HG02840 (cell line): ENCODE data around the gene TPM1.
"Not testable (repeated sequence)": the region's sequence is repeated elsewhere in the genome, so short reads cannot be mapped to it uniquely, and the experiment has no call there.

Experiments used
- ATAC-seq: cut with Tn5 transposase; IDR thresholded peaks from one replicate; pipeline ENCODE4 v1.9.1; 2021; ENCODE audit warnings: mild to moderate bottlenecking, moderate library complexity, moderate number of reproducible peaks; ENCODE audit not compliant: unreplicated experiment, low FRiP score

The TPM1 gene

DNA sequence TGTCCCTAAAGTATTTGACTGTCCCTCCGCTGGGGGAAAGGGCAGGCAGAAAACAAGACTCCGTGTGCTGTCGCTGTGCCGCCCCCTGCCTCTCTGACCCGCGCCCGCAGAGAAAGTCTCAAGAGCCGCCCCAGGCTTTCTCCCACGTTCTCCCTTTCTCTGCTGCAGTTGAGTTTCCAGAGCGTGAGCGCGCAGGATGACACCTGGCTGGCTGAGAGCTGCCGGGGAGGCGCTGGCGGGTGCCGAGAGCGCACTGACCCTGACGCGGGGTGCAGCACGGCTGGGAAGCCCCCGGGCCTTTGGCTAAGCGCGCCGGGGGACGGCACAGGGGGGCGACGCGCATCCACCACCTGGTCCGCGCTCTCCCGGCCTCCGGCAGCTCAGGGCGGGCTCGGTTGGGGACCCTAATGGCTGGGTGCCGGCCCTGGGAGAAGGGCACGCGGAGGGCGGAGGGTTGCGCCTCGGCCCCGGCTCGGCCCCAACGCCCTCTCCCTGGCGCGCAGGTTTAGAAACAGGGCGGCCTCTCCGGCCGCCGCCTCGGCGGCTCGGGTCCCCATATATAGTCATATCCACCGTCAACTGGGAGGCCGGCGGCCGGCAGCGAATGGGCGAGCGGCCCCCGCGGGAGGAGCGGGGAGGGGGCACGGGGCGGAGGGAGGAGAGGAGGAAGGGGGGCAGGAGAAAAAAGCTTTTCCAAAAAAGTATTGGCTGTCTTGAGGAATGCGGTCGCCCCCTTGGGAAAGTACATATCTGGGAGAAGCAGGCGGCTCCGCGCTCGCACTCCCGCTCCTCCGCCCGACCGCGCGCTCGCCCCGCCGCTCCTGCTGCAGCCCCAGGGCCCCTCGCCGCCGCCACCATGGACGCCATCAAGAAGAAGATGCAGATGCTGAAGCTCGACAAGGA, at the start of gene TPM1:
Gene TPM1, plus strand, starts transcription at position 774 of the 903 bp plus-strand sequence. Its CDS starts 83 bp downstream, at position 857.
- no peak for ATAC-seq

DNA sequence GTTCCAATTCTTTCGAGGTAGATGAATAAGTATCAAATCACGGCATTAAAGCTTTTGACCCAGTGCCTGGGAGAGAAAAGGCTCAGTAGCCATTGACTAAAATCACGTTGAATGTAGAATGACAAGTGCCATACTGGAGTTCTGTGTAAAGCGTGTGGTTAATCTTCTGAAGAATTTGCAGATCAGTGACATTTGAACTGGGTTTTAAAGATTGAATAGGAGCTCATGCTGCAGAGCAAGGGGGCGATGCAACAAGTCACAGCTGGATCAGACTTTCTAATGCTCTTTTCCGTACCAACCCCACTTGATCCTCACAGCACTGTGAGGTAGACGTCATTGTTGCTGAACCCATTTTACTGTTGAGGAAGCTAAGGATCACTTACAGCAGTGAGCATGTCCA, 49.5 kb upstream of the TPM1 start:
- ATAC-seq = no peak

DNA sequence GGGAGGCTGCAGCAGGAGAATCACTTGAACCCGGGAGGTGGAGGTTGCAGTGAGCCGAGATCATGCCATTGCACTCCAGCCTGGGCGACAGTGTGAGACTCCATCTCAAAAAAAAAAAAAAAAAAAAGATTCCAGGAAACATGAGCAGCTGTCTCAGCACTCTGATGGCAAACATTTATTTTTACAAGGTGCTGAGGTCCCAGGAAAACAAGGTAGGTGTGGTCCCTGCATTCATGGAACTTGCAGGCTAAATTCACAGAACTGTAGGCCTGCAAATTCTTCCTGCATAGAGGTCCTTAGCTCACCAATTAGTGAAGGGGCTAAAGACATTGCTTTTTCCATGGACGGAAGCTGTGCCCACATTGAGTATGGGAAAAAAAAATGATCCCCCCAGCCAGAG, 48.9 kb upstream of the TPM1 start:
- not testable (repeated sequence) for ATAC-seq

DNA sequence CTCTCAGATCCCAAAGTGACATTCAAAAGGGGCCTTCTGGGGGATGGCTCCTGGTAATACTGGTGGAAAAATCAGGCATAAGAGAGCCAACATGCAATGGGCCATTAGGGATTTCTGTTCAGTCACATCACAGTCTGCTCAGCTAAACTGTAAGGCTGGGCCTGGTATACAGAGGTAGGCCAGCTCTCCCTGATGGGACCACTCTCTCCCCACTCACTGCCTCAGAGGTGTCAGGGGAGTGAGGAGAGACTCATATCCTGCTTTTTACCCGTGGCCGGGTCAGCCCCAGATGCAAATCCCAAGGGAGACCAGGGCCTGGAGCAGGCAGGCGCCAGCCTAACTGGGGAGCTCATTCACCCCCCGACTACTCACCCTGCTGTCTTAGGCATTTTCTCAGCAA, 48.1 kb upstream of the TPM1 start:
- no peak for ATAC-seq

DNA sequence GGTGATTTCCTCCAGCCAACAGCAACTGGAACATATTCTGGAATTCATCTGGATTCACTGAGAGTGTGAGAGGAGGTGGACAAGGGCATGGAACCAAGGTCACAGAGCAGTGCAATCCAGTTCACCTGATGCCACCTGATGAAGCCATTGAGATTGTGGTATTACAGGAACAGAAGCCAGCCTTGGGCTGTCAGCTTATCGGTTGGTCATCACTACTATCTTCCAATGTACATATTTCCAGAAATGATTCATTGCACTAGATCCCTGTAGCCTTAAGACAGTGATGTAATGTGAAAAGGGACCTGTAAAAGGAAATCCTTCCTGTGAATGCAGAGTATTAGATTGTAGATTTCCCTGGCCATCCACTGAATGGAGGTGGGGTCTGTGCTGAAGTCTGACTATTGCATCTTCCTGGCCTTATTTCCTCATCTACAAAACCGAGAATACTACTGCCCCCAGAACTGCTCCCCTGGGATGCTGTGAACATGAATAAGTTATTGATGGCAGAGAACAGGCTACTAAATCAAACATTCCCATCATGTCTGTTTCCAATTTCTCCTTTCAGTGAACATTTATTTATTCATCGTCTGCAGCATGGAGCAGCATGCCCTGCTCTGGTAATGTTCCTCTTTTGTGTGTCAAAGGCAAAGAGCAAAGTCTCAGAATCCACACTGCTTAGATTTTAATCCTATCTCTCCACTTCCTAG, 47.4 kb upstream of the TPM1 start:
- no peak for ATAC-seq

DNA sequence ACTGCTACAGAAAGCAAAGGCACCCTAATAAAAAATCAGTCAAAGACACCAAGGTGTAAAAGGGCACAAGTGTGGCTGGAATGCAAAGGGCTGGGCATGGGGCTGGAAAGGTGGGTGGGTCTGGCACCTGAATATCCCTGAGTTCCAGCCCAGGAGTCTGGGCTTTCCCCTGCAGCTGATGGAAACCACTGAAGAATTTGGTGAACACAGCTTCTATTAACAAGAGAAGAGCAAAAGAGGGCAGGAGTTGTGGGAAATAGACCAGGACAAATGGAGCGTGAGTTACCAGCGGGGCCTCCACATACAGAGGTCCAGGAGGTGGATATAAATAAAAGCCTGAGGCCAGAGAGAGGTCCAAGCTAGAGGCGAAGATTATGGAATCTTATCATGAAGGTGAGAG, 45.1 kb upstream of the TPM1 start:
- no peak for ATAC-seq

DNA sequence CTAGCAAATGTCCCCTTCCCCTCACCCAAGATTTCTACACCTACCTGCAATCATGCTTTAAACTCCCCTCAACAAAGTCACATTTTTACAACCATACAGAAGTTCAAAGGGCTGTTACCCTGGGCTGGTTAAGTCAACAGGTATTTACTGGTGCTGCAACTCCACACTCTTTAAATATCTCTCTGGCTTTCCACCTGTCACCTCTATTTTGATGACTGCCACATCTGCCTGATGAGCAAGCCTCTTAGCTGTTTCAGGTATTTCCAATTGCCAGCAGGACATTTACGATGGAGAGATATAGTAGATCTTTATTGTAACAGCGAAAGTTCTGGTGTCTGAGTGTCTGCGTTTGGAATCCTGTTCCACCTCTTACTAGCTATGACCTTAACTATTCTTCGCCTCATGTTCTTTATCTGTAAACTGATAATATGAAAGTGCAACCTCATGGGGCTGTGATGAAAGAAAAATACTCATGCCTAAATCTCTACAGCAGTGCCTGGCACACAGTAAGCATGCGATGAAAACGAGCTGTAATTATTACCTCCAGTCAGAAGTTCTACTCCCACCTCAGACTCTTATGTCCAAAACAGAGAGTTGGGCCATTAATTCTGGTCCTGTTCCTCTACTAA, 44.2 kb upstream of the TPM1 start:
- no peak for ATAC-seq

DNA sequence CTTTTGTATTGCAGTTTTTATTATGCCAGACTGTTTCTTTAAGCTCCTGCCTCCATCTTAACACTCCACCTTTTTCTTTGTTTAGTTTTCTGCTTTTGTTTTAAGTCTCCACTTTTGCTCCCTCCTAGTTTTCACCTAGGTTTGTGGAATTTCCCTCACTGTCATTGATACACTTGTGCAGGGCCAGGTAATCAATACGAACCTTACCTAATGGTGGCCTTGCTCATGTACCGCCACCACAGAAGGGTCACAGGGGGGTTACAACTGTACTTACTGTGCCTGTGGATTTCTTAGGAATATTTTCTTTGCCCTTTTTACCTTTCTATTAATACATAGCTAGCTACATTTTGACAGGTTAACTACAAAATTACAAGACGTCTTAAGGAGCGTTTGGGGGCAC, 43.4 kb upstream of the TPM1 start:
- no peak for ATAC-seq

DNA sequence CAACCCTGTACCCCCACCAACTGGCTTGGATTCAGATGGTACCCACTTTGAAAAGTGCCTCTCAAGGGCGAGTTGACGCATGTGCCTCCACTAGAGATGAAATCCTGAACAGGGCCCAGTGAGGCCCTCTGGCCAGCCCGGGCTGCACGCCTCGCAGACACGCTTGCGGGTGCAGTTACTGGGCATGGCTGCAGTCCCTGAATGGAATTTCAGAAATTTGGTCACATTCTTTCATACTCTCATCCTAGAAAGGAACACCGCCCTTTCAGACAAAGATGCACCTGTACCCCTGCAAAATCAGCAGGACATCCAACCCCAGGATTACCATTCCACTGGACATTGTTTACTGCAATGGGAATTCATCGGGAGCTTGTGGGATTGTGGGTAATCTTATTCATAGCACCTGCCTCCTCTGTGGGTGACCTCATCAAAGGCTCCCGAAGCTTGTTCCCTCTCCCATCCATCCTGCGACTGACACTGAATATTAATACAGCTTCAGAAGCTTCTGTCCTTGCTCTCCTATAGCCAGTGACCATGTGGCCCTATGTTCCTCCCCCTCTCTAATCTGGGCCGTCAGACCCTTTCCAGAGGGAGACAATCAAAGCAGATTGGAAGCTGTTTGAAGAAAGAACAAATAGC, 42.5 kb upstream of the TPM1 start:
- no peak for ATAC-seq

DNA sequence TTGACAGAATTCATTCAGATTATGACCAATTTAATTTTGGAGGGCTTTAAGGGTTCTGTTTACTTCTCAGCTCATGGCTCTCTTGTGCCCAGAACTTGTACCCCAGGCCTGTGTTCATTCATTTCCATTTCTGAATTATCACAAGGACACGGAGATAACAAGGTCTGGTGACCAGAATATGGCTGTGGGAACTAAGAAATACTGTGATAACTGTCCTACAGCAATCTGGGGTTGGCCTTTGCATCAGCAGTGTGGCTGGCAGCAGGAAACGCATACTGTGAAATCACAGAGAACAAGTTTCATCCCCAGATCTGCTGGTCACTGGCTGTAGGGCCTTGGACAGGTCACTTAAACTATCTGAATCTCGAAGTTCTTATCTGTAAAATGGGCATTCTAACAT, 41.8 kb upstream of the TPM1 start:
- no peak for ATAC-seq

DNA sequence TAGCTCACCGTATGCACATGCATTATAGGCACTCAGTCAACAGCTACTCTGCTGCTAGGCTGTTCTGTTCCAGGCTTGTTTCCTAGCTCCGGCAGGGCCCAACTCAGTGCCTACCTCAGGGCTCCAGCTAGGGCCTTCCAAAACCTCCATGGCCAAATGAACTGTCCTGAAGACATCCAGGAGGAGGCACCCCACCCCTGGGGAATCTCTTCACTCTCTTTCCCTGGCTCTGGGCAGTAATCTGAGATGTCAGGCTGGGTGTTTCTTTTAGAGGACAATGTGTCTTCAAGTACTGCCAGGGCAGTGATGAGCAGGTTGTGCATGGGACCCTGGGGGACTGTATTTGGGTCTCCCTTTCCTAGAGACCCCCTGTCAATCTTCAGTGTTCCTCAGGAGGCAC, 38.3 kb upstream of the TPM1 start:
- no peak for ATAC-seq

DNA sequence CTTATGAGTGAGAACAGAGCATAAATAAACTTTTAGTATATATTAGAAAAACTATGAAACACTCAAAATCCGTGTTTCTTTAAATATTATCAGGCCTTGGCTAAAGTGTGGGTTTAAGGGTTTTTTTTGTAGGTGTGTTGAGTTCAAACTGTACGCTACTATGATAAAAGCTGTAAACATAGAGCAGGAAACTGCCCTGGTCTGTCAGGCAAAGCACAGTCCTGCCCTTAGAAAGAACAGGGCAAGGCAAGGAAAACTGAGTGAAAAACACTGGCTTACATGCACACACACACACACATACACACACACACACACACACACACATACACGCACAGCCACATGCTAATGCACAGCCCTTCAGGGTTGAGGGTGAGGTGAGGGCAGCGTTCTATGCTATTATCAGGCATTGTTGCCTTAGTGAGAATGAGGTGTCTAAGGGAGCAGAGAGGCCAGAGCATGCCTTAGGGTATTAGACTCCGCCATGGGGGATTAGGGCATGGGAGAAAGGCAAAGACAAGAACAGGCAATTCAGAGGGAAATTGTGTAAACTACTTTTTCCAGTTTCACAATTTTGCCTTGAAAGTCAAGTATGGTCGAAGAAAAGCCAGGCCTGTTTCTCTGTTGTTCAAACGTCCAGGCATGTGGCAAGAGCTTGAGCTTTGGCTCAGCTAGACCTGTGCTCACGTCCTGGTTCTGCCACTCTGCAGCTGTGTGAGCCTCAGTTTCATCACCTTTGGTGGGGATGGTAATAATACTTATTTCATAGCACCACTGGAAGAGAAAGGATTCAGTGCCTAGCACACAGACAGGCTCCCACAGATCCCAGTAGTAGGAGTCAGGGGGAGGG, 36.3 kb upstream of the TPM1 start:
- ATAC-seq = no peak

DNA sequence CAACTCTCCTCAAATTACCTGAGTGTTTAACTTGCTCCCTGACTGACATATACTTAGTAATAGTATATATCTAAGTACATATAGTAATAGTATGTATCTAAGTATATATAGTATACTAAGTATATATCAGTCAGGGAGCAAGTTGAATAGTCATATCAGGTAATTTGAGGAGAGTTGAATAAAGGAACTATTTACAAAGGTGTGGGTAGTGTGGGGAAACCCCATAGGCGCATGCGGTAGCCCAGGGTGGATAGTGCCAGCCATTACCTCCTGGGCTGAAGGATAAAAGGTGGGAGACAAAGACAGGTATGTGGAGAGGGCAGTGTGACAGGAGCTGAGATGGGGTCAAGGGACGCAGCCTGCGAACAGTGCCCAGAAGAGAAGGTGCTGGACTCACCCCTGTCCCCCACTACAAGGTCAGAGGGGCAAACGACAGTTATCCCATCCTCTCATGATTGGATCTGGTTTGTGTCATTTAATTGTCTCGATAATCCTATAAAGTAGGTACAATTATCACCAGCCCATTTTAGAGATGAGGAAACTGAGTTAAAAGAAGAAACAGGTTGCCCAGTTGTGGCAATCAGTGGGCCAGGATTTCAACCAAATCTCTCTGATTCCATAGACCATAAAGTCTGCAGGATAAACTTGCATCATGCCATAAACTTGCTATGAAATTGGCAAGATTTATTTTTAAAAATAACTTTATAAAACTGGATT, 34.1 kb upstream of the TPM1 start:
- ATAC-seq = no peak

DNA sequence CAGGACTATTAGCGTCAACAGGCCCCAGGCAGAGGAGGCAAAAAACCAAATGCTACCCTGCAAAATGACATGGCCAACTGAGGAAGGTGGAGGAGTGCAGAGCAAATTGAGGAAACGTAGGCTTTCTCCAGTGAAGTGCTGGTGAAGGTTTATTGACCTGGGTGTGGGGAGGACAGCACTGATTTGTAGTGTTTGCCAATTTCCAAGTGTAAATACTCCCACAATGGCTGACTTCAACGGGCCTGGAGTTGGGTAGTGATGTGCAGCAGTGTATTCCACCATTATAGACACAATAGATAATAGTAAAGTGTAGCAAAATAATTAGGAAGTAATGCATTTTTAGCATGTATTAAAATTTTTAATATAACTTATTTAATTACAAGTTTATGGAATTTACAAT, 32.2 kb upstream of the TPM1 start:
- no peak for ATAC-seq

DNA sequence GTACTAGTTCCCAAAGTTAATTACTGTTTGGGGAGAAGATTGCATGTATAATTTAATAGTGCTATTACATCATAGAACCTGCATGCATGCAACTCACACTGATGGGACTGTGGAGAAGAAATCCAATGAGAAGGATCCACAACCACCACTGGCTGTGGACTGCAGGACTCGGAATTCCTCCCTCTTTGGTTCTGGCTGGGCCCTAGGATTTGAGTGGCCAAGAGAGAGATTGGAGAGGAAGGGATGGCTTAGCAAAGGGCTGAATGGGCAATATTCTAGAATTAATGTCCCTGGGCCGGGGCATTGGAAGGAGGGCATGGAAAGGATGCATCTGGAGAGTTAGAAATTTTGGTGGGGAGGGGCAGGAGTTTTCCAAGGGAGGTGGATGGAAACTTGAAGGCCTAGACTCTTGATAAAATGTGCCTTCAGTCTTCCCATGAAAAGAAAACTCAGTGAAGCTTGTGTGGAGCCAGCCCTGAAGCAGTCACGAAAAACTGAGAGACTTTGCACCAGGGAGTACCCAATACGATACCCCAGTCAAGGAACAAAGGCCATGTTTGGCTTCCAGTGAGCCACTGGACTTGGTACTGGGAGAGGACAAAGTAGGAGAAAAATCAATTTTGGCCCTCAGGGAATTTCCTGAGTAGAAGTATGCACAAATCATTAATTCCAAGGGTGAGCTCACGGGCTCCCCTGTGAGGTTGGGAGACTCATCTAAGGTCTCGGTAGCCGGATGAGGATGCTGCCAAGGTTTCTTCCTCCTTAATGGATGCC, 31.4 kb upstream of the TPM1 start:
- no peak for ATAC-seq

DNA sequence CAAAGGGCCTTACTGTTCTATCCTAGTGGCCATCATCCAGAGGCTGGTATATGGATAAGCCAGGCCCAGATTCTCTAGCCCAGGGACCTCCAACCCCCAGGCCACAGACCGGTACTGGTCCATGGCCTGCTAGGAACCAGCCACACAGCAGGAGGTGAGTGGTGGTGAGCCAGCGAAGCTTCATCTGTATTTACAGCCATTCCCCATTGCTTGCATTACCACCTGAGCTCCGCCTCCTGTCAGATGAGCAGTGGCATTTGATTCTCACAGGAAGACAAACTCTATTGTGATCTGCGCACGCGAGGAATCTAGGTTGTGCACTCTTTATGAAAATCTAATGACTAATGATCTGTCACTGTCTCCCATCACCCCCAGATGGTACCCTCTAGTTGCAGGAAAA, 30.1 kb upstream of the TPM1 start:
- no peak for ATAC-seq

DNA sequence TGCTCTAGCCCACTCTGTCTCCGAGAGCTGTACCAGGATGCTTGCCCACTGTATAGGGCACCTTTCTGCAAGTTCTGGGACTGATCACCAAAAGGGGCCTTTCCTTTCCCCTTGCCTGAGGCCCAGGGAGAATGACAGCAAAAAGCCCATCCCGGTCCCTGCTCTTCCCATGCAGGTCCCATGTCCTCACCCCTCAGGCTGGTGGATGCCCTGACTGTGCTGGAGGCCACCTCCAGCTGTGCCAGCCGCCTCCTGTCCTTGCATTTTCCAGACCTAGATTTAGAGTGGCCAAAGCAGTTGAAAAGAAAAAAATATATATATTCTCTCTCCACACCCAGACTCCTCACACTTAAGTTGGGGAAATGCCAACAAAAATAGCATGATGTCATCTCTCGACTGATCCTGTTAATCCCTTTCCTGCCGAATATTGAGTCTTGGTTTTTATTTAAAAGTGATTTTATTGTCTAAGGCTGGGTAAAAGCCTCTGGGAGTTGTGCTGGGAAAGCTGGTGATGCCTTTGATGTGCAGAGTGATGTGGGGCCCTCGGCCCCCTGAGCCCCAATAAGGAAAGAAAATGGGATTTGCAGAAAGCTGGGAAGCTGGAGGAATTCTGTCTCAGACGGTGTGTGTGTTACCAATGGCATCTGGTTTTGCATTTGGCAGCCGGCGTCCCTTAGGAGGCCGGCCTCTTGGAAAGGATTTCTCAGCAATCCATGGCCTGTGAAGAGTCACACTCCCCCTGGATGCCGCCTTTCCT, 29.3 kb upstream of the TPM1 start:
- no peak for ATAC-seq

DNA sequence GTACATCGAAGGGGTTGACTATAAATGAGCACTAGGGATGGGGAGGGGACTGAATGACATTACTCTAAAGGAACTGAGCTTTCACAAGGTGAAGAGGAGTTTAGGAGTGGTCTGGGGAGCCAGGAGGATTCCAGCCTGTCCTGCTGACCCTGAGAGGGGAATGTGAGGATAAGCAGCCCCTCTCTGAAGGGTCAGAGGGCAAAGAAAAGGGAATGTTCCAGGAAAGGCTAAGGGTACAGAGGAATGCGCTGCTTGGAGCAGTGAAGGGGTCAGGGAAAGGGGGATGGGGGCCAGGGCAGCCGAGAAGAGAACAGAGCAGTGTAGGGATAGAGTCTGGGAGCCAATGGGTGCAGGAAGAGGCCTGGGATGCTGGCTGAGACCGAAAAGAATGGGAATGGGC, 28.0 kb upstream of the TPM1 start:
- ATAC-seq = no peak
